HepG2 (cell line): ENCODE measurements around the gene MYH7. TPM values are rescaled to one million over a fixed set of nuclear protein-coding genes. Genes with fewer than 3 reads are reported as not detected.

Experiments
- ATAC-seq: fragments of 200-7000 bp; cut with Tn5 transposase; 3 replicates; pipeline ENCODE4 v1.9.1; 2020; ENCODE audit warnings: mild to moderate bottlenecking, moderate library complexity
- BruUV-seq: library from RNA; stranded (reverse); fragments of 400-500 nt; replicated peaks from 2 replicates; lab custom pipeline; 2021; lab: Mats Ljungman, UMichigan
- CTCF ChIA-PET: fragments of 300-600 bp; formaldehyde crosslinking; extraction: SDS; loops from one replicate; lab custom pipeline; 2021; ENCODE audit warnings: low total read pairs, inconsistent platforms, low intra/inter-chr PET ratio; lab: Yijun Ruan, JAX
- POLR2A ChIA-PET: fragments of 350-600 bp; sonication (Branson Sonifier 250); formaldehyde crosslinking; loops from one replicate; lab custom pipeline; 2020; ENCODE audit warnings: antibody characterized with exemption, inconsistent platforms; lab: Yijun Ruan, JAX
- DNase-seq: peaks from one replicate; pipeline ENCODE4 v3.0.0-alpha.2; 2015; ENCODE audit warnings: low spot score
- FAIRE-seq: peaks from 3 replicates; lab custom pipeline; 2011; peaks lifted over from hg19 to GRCh38; lab: Jason Lieb, UNC
- H2AFZ ChIP-seq: one replicate; pipeline ENCODE4 v1.6.1; 2011; ENCODE audit warnings: low read length, inconsistent platforms
- H3K27ac ChIP-seq: fragments of 300-600 bp; 3 replicates; pipeline ENCODE4 v1.8.0; 2011; ENCODE audit warnings: mixed run types, mild to moderate bottlenecking, mixed read lengths, low read length, inconsistent platforms; ENCODE audit not compliant: insufficient read depth; ENCODE audit errors: extremely low read length
- H3K27me3 ChIP-seq, 2 experiments: fragments of 200-600 bp in 1 of 2; 2 replicates in 1 of 2; 3 replicates in 1 of 2; pipeline versions ENCODE4 v1.6.0 to v1.8.0; 2011; ENCODE audit warnings: low read length in 2 of 2, mild to moderate bottlenecking in 2 of 2, moderate library complexity in 2 of 2, inconsistent platforms in 1 of 2; ENCODE audit not compliant: insufficient read depth in 2 of 2, control insufficient read depth in 1 of 2
- H3K36me3 ChIP-seq, 2 experiments: fragments of 200-600 bp in 1 of 2; replicated peaks in 1 of 2; 2 replicates in 1 of 2; 3 replicates in 1 of 2; pipeline versions ENCODE4 v1.5.1 to v1.8.0; 2011; ENCODE audit warnings: low read length in 2 of 2, inconsistent platforms in 1 of 2; ENCODE audit not compliant: insufficient read depth in 2 of 2, control insufficient read depth in 1 of 2
- H3K4me1 ChIP-seq: 2 replicates; pipeline ENCODE4 v1.5.1; 2012; ENCODE audit warnings: low read length, inconsistent platforms; ENCODE audit not compliant: insufficient read depth
- H3K4me2 ChIP-seq: 2 replicates; pipeline ENCODE4 v1.6.0; 2011; ENCODE audit warnings: low read depth, low read length, inconsistent platforms
- H3K4me3 ChIP-seq, 3 experiments: fragments of 200-600 bp in 1 of 3; sonication (generic), shearing (Covaris generic) in 1 of 3; replicated peaks in 1 of 3; 2 replicates each; pipeline ENCODE4 v1.5.1; 2011 to 2016; ENCODE audit warnings: low read length in 3 of 3, inconsistent platforms in 2 of 3, low read depth in 2 of 3, mild to moderate bottlenecking in 2 of 3, control low read depth in 1 of 3, mixed read lengths in 1 of 3; ENCODE audit not compliant: insufficient read depth in 1 of 3
- H3K79me2 ChIP-seq: one replicate; pipeline ENCODE4 v1.6.1; 2011; ENCODE audit warnings: low read length, inconsistent platforms; ENCODE audit not compliant: insufficient read depth
- H3K9ac ChIP-seq: 2 replicates; pipeline ENCODE4 v1.6.0; 2011; ENCODE audit warnings: mild to moderate bottlenecking, low read depth, low read length, inconsistent platforms; ENCODE audit not compliant: insufficient read depth
- H3K9me3 ChIP-seq: 2 replicates; pipeline ENCODE4 v1.5.1; 2012; ENCODE audit warnings: mild to moderate bottlenecking, low read length
- H4K20me1 ChIP-seq: 2 replicates; pipeline ENCODE4 v1.6.0; 2011; ENCODE audit warnings: inconsistent platforms, mild to moderate bottlenecking, low read length, moderate library complexity; ENCODE audit not compliant: insufficient read depth
- ATF1 ChIP-seq: IDR thresholded peaks from 2 replicates; pipeline ENCODE4 v1.6.1; 2016; ENCODE audit warnings: mild to moderate bottlenecking, control low read depth
- DMAP1 ChIP-seq: IDR thresholded peaks from 2 replicates; pipeline ENCODE4 v1.6.1; 2016
- DNMT1 ChIP-seq: sonication (generic); formaldehyde crosslinking; IDR thresholded peaks from 2 replicates; pipeline ENCODE4 v1.5.1; 2020; ENCODE audit warnings: mild to moderate bottlenecking, missing genetic modification reagents
- EHMT2 ChIP-seq: fragments of 200-600 bp; sonication (generic); IDR thresholded peaks from 2 replicates; pipeline ENCODE4 v1.7.0; 2017; ENCODE audit warnings: antibody characterized with exemption, low read depth, low read length, borderline replicate concordance
- GTF3A ChIP-seq: sonication (generic); formaldehyde crosslinking; conservative IDR thresholded peaks from 2 replicates; pipeline ENCODE4 v1.4.0; 2020; ENCODE audit warnings: mild to moderate bottlenecking, missing genetic modification reagents
- NKX3-1 ChIP-seq: sonication (generic); formaldehyde crosslinking; IDR thresholded peaks from 2 replicates; pipeline ENCODE4 v1.5.0; 2020; ENCODE audit warnings: missing genetic modification reagents
- PHF5A ChIP-seq: IDR thresholded peaks from one replicate; pipeline ENCODE4 v1.6.1; 2018; ENCODE audit warnings: low read depth, missing genetic modification reagents; ENCODE audit not compliant: unreplicated experiment
- POLR2AphosphoS2 ChIP-seq: IDR thresholded peaks from 2 replicates; pipeline ENCODE4 v1.6.1; 2011; ENCODE audit warnings: low read depth, low read length, improper control_type of control experiment
- SMAD1 ChIP-seq: sonication (generic); formaldehyde crosslinking; IDR thresholded peaks from 2 replicates; pipeline ENCODE4 v1.4.0; 2020; ENCODE audit warnings: missing genetic modification reagents, low read depth, mild to moderate bottlenecking, borderline replicate concordance
- TCF7L2 ChIP-seq: IDR thresholded peaks from 2 replicates; pipeline ENCODE4 v1.6.1; 2011; ENCODE audit warnings: mild to moderate bottlenecking, low read depth, low read length, moderate library complexity
- TP53 ChIP-seq: sonication (generic); formaldehyde crosslinking; conservative IDR thresholded peaks from 2 replicates; pipeline ENCODE4 v1.4.0; 2020; ENCODE audit warnings: missing genetic modification reagents
- ZBTB38 ChIP-seq: sonication (generic); formaldehyde crosslinking; IDR thresholded peaks from 2 replicates; pipeline ENCODE4 v1.5.1; 2020; ENCODE audit warnings: mild to moderate bottlenecking, missing genetic modification reagents
- ZFP36L2 ChIP-seq: sonication (generic); formaldehyde crosslinking; IDR thresholded peaks from 2 replicates; pipeline ENCODE4 v1.4.0; 2020; ENCODE audit warnings: missing genetic modification reagents
- ZNF333 ChIP-seq: sonication (generic); formaldehyde crosslinking; IDR thresholded peaks from 2 replicates; pipeline ENCODE4 v1.4.0; 2020; ENCODE audit warnings: mild to moderate bottlenecking, missing genetic modification reagents, borderline replicate concordance
- ZNF772 ChIP-seq: sonication (generic); formaldehyde crosslinking; IDR thresholded peaks from 2 replicates; pipeline ENCODE4 v1.5.0; 2020; ENCODE audit warnings: mild to moderate bottlenecking, missing genetic modification reagents
- ZNF883 ChIP-seq: sonication (generic); formaldehyde crosslinking; IDR thresholded peaks from 2 replicates; pipeline ENCODE4 v1.5.1; 2020; ENCODE audit warnings: mild to moderate bottlenecking, missing genetic modification reagents; ENCODE audit errors: not compliant biosample characterization
- WGBS: methylation state at CpG from one replicate; pipeline ENCODE4 v1.1.6; 2017; ENCODE audit warnings: low lambda C conversion rate; 5-methylcytosine and 5-hydroxymethylcytosine counted together
- in situ Hi-C: cut with HindIII; loops from 2 replicates; pipeline ENCODE4 v1.10.0; 2017; ENCODE audit warnings: low pct_unique_long_range_greater_than_20kb; ENCODE audit not compliant: extremely low pct_ligation_motif_present
- intact Hi-C: fragments of 100-400 bp; cut with micrococcal nuclease; formaldehyde crosslinking; loops from one replicate; pipeline ENCODE4 v1.10.0; 2022; ENCODE audit not compliant: unreplicated experiment
- polyA plus RNA-seq, 8 experiments: library from polyadenylated mRNA; depleted of rRNA in 3 of 8; stranded (reverse) in 7 of 8; unstranded in 1 of 8; fragments of >200 nt; fragmentation: Illumina TruSeq in 4 of 8; extraction: Trizol in 4 of 8; gene quantifications; 2 replicates each; pipeline versions ENCODE4 v1.2.1 to v1.2.3, GENCODE V29; 2011 to 2016; ENCODE audit warnings: low read depth in 4 of 8, missing spikeins in 1 of 8, mixed read lengths in 1 of 8; ENCODE audit not compliant: insufficient read depth in 1 of 8
- total RNA-seq, 5 experiments: library from RNA; depleted of rRNA; stranded (reverse); fragments of >200 nt; fragmentation: Illumina TruSeq; extraction: Trizol; gene quantifications; 2 replicates each; pipeline ENCODE4 v1.2.3, GENCODE V29; 2016; ENCODE audit warnings: low read depth in 1 of 5
- TF ChIP-seq, protein P1 (sequence below): sonication (generic); formaldehyde crosslinking; IDR thresholded peaks from 2 replicates; pipeline ENCODE4; 2020; ENCODE audit warnings: missing genetic modification reagents, mild to moderate bottlenecking, borderline replicate concordance
- TF ChIP-seq, protein P2 (sequence below): sonication (generic); formaldehyde crosslinking; IDR thresholded peaks from 2 replicates; pipeline ENCODE4 v1.8.0; 2022; ENCODE audit warnings: missing genetic modification reagents, mild to moderate bottlenecking, borderline replicate concordance
- TF ChIP-seq, protein P3 (sequence below): IDR thresholded peaks from 2 replicates; pipeline ENCODE4 v1.6.1; 2016; ENCODE audit warnings: missing compliant biosample characterization, missing genetic modification reagents, borderline replicate concordance
- TF ChIP-seq, protein P4 (sequence below): sonication (generic); formaldehyde crosslinking; IDR thresholded peaks from 2 replicates; pipeline ENCODE4 v1.5.0; 2020; ENCODE audit warnings: mild to moderate bottlenecking, low read depth, missing genetic modification reagents, borderline replicate concordance

The MYH7 gene
- total and polyA plus RNA-seq, 2 of the 13 experiments (the other 11 are each of a cell fraction or from before 2014, with no cell fraction given): 0.04 TPM; not detected in 1

DNA sequence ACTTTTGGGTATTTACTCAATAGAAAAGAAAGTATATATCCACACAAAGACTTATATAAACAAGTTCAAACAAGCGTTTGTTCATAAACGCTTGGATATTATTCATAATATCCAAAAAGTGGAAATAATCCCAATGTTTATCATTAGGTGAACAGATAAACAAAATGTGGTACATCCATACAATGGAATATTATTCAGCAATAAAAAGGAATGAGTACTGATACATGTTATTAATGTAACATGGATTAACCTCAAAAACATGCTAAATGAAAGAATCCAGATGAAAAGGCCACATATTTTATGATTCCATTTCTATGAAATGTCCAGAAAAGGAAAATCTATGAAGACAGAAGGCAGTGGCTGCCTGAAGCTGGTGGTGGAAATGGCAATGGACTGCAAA, 16.8 kb upstream of the MYH7 start:
- WGBS: 2% methylated on average over 2 of the region's 2 CpGs
- H3K36me3 ChIP-seq: no peaks in the 10 kb centered on the region
- no peaks in the 10 kb centered on the region for H3K79me2 ChIP-seq
- H4K20me1 ChIP-seq: no peaks in the 10 kb centered on the region
- ATAC-seq (no peak), DNase-seq (no peak), FAIRE-seq (no peak)
- CTCF ChIA-PET: no interaction called here
- POLR2A ChIA-PET: no interaction called here
- TF ChIP-seq, protein P1, sequence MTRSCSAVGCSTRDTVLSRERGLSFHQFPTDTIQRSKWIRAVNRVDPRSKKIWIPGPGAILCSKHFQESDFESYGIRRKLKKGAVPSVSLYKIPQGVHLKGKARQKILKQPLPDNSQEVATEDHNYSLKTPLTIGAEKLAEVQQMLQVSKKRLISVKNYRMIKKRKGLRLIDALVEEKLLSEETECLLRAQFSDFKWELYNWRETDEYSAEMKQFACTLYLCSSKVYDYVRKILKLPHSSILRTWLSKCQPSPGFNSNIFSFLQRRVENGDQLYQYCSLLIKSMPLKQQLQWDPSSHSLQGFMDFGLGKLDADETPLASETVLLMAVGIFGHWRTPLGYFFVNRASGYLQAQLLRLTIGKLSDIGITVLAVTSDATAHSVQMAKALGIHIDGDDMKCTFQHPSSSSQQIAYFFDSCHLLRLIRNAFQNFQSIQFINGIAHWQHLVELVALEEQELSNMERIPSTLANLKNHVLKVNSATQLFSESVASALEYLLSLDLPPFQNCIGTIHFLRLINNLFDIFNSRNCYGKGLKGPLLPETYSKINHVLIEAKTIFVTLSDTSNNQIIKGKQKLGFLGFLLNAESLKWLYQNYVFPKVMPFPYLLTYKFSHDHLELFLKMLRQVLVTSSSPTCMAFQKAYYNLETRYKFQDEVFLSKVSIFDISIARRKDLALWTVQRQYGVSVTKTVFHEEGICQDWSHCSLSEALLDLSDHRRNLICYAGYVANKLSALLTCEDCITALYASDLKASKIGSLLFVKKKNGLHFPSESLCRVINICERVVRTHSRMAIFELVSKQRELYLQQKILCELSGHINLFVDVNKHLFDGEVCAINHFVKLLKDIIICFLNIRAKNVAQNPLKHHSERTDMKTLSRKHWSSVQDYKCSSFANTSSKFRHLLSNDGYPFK: no peak
- TF ChIP-seq, protein P2, sequence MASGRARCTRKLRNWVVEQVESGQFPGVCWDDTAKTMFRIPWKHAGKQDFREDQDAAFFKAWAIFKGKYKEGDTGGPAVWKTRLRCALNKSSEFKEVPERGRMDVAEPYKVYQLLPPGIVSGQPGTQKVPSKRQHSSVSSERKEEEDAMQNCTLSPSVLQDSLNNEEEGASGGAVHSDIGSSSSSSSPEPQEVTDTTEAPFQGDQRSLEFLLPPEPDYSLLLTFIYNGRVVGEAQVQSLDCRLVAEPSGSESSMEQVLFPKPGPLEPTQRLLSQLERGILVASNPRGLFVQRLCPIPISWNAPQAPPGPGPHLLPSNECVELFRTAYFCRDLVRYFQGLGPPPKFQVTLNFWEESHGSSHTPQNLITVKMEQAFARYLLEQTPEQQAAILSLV (CRISPR knock-in tag): no peak
- no peak for TF ChIP-seq DNMT1 (CRISPR knock-in tag)
- TF ChIP-seq DMAP1 (CRISPR knock-in tag): no peak
- TF ChIP-seq, protein P3, sequence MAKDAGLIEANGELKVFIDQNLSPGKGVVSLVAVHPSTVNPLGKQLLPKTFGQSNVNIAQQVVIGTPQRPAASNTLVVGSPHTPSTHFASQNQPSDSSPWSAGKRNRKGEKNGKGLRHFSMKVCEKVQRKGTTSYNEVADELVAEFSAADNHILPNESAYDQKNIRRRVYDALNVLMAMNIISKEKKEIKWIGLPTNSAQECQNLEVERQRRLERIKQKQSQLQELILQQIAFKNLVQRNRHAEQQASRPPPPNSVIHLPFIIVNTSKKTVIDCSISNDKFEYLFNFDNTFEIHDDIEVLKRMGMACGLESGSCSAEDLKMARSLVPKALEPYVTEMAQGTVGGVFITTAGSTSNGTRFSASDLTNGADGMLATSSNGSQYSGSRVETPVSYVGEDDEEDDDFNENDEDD (CRISPR knock-in tag): no peak
- TF ChIP-seq GTF3A (CRISPR knock-in tag): no peak
- no peak for TF ChIP-seq ZBTB38
- no peak for TF ChIP-seq ZNF772 (CRISPR knock-in tag)
- no peak for TF ChIP-seq TCF7L2
- no peak for TF ChIP-seq ZNF883 (CRISPR knock-in tag)
- no peak for TF ChIP-seq SMAD1 (CRISPR knock-in tag)
- TF ChIP-seq ATF1: no peak
- TF ChIP-seq POLR2AphosphoS2: no peak
- no peak for TF ChIP-seq PHF5A (CRISPR knock-in tag)
- no peak for TF ChIP-seq NKX3-1 (CRISPR knock-in tag)
- TF ChIP-seq, protein P4, sequence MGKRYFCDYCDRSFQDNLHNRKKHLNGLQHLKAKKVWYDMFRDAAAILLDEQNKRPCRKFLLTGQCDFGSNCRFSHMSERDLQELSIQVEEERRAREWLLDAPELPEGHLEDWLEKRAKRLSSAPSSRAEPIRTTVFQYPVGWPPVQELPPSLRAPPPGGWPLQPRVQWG (CRISPR knock-in tag): no peak
- no peak for TF ChIP-seq EHMT2
- no peak for TF ChIP-seq ZFP36L2 (CRISPR knock-in tag)
- TF ChIP-seq ZNF333 (CRISPR knock-in tag): no peak
- no peak for TF ChIP-seq TP53 (CRISPR knock-in tag)
- in situ Hi-C loops (no loop called here), intact Hi-C loops (no loop called here)
- no peak overlapping the region for H3K4me3 ChIP-seq
- no peaks in the 10 kb centered on the region for H3K9me3 ChIP-seq
- H3K9ac ChIP-seq: no peak overlapping the region
- BruUV-seq: no TSS peak
- 0 out of 5 replicates have a peak, but pooled peaks cover 0 to 4% of the 10 kb centered on the region in 2 experiments for H3K27me3 ChIP-seq
- H2AFZ ChIP-seq: no peak overlapping the region
- no peak overlapping the region for H3K27ac ChIP-seq
- H3K4me2 ChIP-seq: no peak overlapping the region
- peaks cover 33% of the 10 kb centered on the region for H3K4me1 ChIP-seq
